Common myeloid progenitor, CD34-positive (primary cell): Measurements from ENCODE around the gene CCNK.

Experiments
- CTCF ChIA-PET: fragments of 350-600 bp; sonication (Branson Sonifier 250); formaldehyde crosslinking; loops from one replicate; lab custom pipeline; 2021; ENCODE audit warnings: antibody characterized with exemption; lab: Charles Lee
- POLR2A ChIA-PET: fragments of 350-600 bp; sonication (Branson Sonifier 250); formaldehyde crosslinking; loops from one replicate; lab custom pipeline; 2021; ENCODE audit warnings: antibody characterized with exemption; lab: Charles Lee
- DNase-seq, 3 donors: peaks; one replicate each; pipeline versions ENCODE4 v3.0.0 to v3.0.0-alpha.2; 2013
- H3K27ac ChIP-seq, 2 experiments: 1 replicate in 1 of 2; 2 replicates in 1 of 2; pipeline ENCODE4 v1.7.0; 2013; ENCODE audit warnings: inconsistent platforms in 2 of 2, low read length in 2 of 2, mild to moderate bottlenecking in 2 of 2, low read depth in 1 of 2, moderate library complexity in 1 of 2; ENCODE audit not compliant: severe bottlenecking in 2 of 2, insufficient read depth in 1 of 2, poor library complexity in 1 of 2
- H3K27me3 ChIP-seq, 5 experiments: replicated peaks in 2 of 5; 1 replicate in 3 of 5; 2 replicates in 2 of 5; pipeline versions ENCODE4 v1.6.1 to v1.7.0; 2013; ENCODE audit warnings: low read length in 4 of 5, mild to moderate bottlenecking in 2 of 5, moderate library complexity in 2 of 5, inconsistent platforms in 1 of 5; ENCODE audit not compliant: insufficient read depth in 5 of 5, control insufficient read depth in 4 of 5
- H3K36me3 ChIP-seq, 4 experiments: 1 replicate in 2 of 4; 2 replicates in 2 of 4; pipeline versions ENCODE4 v1.6.1 to v1.7.0; 2013; ENCODE audit warnings: low read length in 3 of 4, control low read depth in 1 of 4, mild to moderate bottlenecking in 1 of 4; ENCODE audit not compliant: control insufficient read depth in 4 of 4, insufficient read depth in 4 of 4
- H3K4me1 ChIP-seq, 4 experiments: 1 replicate in 3 of 4; 2 replicates in 1 of 4; pipeline versions ENCODE4 v1.6.1 to v1.7.1; 2013; ENCODE audit warnings: low read length in 3 of 4, mild to moderate bottlenecking in 3 of 4, control low read depth in 1 of 4, inconsistent platforms in 1 of 4, moderate library complexity in 1 of 4; ENCODE audit not compliant: control insufficient read depth in 4 of 4, insufficient read depth in 4 of 4; ENCODE audit errors: control extremely low read depth in 1 of 4
- H3K4me3 ChIP-seq, 7 experiments: 1 replicate in 4 of 7; 2 replicates in 3 of 7; pipeline versions ENCODE4 v1.5.1 to v1.7.0; 2013; ENCODE audit warnings: mild to moderate bottlenecking in 7 of 7, low read length in 6 of 7, moderate library complexity in 6 of 7, inconsistent platforms in 2 of 7, low read depth in 2 of 7, control low read depth in 1 of 7; ENCODE audit not compliant: insufficient read depth in 4 of 7, control insufficient read depth in 1 of 7; ENCODE audit errors: extremely low read depth in 1 of 7
- H3K9me3 ChIP-seq, 5 experiments: 1 replicate in 4 of 5; 2 replicates in 1 of 5; pipeline versions ENCODE4 v1.6.1 to v1.7.1; 2013; ENCODE audit warnings: low read length in 4 of 5, mild to moderate bottlenecking in 2 of 5, inconsistent platforms in 1 of 5, low read depth in 1 of 5, moderate library complexity in 1 of 5; ENCODE audit not compliant: control insufficient read depth in 4 of 5, insufficient read depth in 2 of 5; ENCODE audit errors: control extremely low read depth in 1 of 5
- WGBS: methylation state at CpG from one replicate; pipeline ENCODE4 v1.1.5; 2013; ENCODE audit not compliant: insufficient coverage; 5-methylcytosine and 5-hydroxymethylcytosine counted together

CCNK gene

GRCh38 chr14:99539491-99539890 is 58.3 kb downstream of the CCNK start:
- ChIA-PET CTCF (no interaction called here), POLR2A (no interaction called here)
- no peaks in the 10 kb centered on the region for H3K36me3 ChIP-seq
- H3K27ac ChIP-seq: no peak overlapping the region
- no peaks in the 10 kb centered on the region for H3K9me3 ChIP-seq
- peaks cover 0 to 12% (median 3%) of the 10 kb centered on the region in 4 experiments for H3K4me1 ChIP-seq
- H3K4me3 ChIP-seq: no peak overlapping the region
- WGBS: 0% methylated on average over 1 of the region's 9 CpGs
- DNase-seq: no peak
- peaks cover 0 to 20% (median 3%) of the 10 kb centered on the region in 5 experiments for H3K27me3 ChIP-seq

GRCh38 chr14:99540196-99541032 is 59.2 kb downstream of the CCNK start:
- no peak overlapping the region for H3K4me3 ChIP-seq
- no peak for DNase-seq
- POLR2A ChIA-PET: interaction anchor here (0.5 to 0.7 kb wide), 2 partner anchors 44 to 85 kb away, joined by 3 to 4 read pairs; no protein-coding TSS in a partner anchor
- no peaks in the 10 kb centered on the region for H3K9me3 ChIP-seq
- H3K27ac ChIP-seq: no peak overlapping the region
- no peaks in the 10 kb centered on the region for H3K36me3 ChIP-seq
- H3K4me1 ChIP-seq: peaks cover 0 to 12% (median 3%) of the 10 kb centered on the region in 4 experiments
- CTCF ChIA-PET: interaction anchor here (1.2 kb wide), 1 partner anchor 16 kb away, joined by 3 read pairs; no protein-coding TSS in a partner anchor
- 89% methylated on average over 14 of the region's 15 CpGs for WGBS
- H3K27me3 ChIP-seq: peaks cover 0 to 24% (median 3%) of the 10 kb centered on the region in 5 experiments

- Histone ChIP-seq H3K4me3 (no peak overlapping the region), H3K4me1 (peaks cover 0 to 12% (median 3%) of the 10 kb centered on the region in 4 experiments), H3K27ac (no peak overlapping the region), H3K27me3 (peaks cover 0 to 26% (median 3%) of the 10 kb centered on the region in 5 experiments), H3K9me3 (no peaks in the 10 kb centered on the region), H3K36me3 (no peaks in the 10 kb centered on the region)
- peak in 1 of 3 donors; percentile 12 for DNase-seq
- WGBS: 73% methylated on average over 9 of the region's 10 CpGs
- CTCF ChIA-PET: interaction anchor here (1.2 kb wide), 1 partner anchor 17 kb away, joined by 3 read pairs; no protein-coding TSS in a partner anchor
- POLR2A ChIA-PET: interaction anchor here (0.5 kb wide), 1 partner anchor 43 kb away, joined by 3 read pairs; no protein-coding TSS in a partner anchor
Observed at GRCh38 chr14:99541211-99541610, 60.0 kb downstream of the CCNK start.

GRCh38 chr14:99541677-99542470 is 60.7 kb downstream of the CCNK start:
- no peaks in the 10 kb centered on the region for H3K36me3 ChIP-seq
- no peaks in the 10 kb centered on the region for H3K9me3 ChIP-seq
- CTCF ChIA-PET: interaction anchor here (1.2 kb wide), 1 partner anchor 18 kb away, joined by 3 read pairs; no protein-coding TSS in a partner anchor
- WGBS: 72% methylated on average over 17 of the region's 18 CpGs
- no peak overlapping the region for H3K4me3 ChIP-seq
- DNase-seq: peak; percentile 12 to 70 (median 58)
- H3K27ac ChIP-seq: no peak overlapping the region
- POLR2A ChIA-PET: no interaction called here
- H3K27me3 ChIP-seq: peaks cover 0 to 26% (median 3%) of the 10 kb centered on the region in 5 experiments
- H3K4me1 ChIP-seq: peaks cover 0 to 12% (median 3%) of the 10 kb centered on the region in 4 experiments

- ChIA-PET CTCF (no interaction called here), POLR2A (no interaction called here)
- peaks cover 0 to 12% (median 3%) of the 10 kb centered on the region in 4 experiments for H3K4me1 ChIP-seq
- no peak overlapping the region for H3K27ac ChIP-seq
- peaks cover 0 to 25% (median 3%) of the 10 kb centered on the region in 5 experiments for H3K27me3 ChIP-seq
- no peak for DNase-seq
- no peak overlapping the region for H3K4me3 ChIP-seq
- WGBS: 95% methylated on average over 11 of the region's 13 CpGs
- no peaks in the 10 kb centered on the region for H3K36me3 ChIP-seq
- H3K9me3 ChIP-seq: no peaks in the 10 kb centered on the region
Observed at GRCh38 chr14:99542566-99542965, 61.4 kb downstream of the CCNK start.

- no peaks in the 10 kb centered on the region for H3K36me3 ChIP-seq
- ChIA-PET CTCF (interaction anchor here (1.2 kb wide), 1 partner anchor 10 kb away, joined by 3 read pairs; no protein-coding TSS in a partner anchor), POLR2A (interaction anchor here (0.6 kb wide), 1 partner anchor 30 kb away, joined by 3 read pairs; no protein-coding TSS in a partner anchor)
- peaks cover 0 to 12% (median 3%) of the 10 kb centered on the region in 4 experiments for H3K4me1 ChIP-seq
- WGBS: 100% methylated on average over 4 of the region's 4 CpGs
- no peak overlapping the region for H3K4me3 ChIP-seq
- no peak overlapping the region for H3K27ac ChIP-seq
- no peak for DNase-seq
- peaks cover 0 to 20% (median 3%) of the 10 kb centered on the region in 5 experiments for H3K27me3 ChIP-seq
- H3K9me3 ChIP-seq: no peaks in the 10 kb centered on the region
Observed at GRCh38 chr14:99543370-99543769, 62.2 kb downstream of the CCNK start.
